A673 (cell line): Measurements from ENCODE around the gene PALD1.

Source experiments
- EZH2 ChIP-seq: fragments of 200-600 bp; sonication (generic); IDR thresholded peaks from 2 replicates; pipeline ENCODE4 v1.6.1; 2017; ENCODE audit warnings: borderline replicate concordance, low read depth, mild to moderate bottlenecking, mixed read lengths, antibody characterized with exemption, low read length; ENCODE audit not compliant: poor library complexity, severe bottlenecking
- TF ChIP-seq, protein P1 (sequence below): fragments of 300-800, 200-600 bp; sonication (generic); conservative IDR thresholded peaks from 2 replicates; pipeline ENCODE4 v1.5.1; 2017; ENCODE audit warnings: low read depth, mild to moderate bottlenecking, antibody characterized with exemption, low read length, moderate library complexity, mixed read lengths

DNA sequence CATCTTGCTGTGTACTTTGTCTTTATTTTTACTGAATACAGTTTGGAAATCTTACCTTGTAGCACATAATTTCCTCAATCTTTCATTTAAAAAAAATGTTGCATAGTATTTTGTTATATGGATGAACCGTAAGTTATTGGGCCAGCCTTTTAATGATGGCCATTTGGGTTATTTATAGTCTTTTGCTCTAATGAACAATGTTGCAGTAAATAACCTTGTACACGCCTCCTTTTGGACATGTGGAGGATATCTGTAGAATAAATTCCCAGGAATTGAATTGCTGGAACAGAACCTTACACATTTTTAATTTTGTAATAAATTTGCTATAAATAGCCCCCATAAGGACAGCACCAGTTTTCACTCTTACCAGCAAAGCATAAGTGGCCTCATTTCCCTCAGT is 136.6 kb downstream of the PALD1 start:
- TF ChIP-seq, protein P1, sequence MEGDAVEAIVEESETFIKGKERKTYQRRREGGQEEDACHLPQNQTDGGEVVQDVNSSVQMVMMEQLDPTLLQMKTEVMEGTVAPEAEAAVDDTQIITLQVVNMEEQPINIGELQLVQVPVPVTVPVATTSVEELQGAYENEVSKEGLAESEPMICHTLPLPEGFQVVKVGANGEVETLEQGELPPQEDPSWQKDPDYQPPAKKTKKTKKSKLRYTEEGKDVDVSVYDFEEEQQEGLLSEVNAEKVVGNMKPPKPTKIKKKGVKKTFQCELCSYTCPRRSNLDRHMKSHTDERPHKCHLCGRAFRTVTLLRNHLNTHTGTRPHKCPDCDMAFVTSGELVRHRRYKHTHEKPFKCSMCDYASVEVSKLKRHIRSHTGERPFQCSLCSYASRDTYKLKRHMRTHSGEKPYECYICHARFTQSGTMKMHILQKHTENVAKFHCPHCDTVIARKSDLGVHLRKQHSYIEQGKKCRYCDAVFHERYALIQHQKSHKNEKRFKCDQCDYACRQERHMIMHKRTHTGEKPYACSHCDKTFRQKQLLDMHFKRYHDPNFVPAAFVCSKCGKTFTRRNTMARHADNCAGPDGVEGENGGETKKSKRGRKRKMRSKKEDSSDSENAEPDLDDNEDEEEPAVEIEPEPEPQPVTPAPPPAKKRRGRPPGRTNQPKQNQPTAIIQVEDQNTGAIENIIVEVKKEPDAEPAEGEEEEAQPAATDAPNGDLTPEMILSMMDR, result no peak
- no peak for TF ChIP-seq EZH2
